ENCODE results near the gene RGS16. TPM values are rescaled to one million over a fixed set of nuclear protein-coding genes. Genes with fewer than 3 reads are reported as not detected.
A peak's percentile ranks its signal among the peaks of the same experiment; 100 is the strongest.

RGS16 gene
- total RNA-seq, 2 donors from 2014 or later: 3.1 to 6.9 TPM

GRCh38 chr1:182589931-182590330, 14.3 kb downstream of the RGS16 start:
- intact Hi-C loops (cut with DNase I): no loop called here
- peak; percentile 61 for DNase-seq (ENCODE audit: low spot score)

- intact Hi-C loops (cut with DNase I): no loop called here
- DNase-seq (ENCODE audit: low spot score): no peak
Observed at GRCh38 chr1:182589520-182589919, 14.7 kb downstream of the RGS16 start.

GRCh38 chr1:182588500-182589396, 15.4 kb downstream of the RGS16 start, which contains the start of gene RNASEL:
Gene RNASEL (minus strand): TSS chr1:182589256. CDS start chr1:182586806, 2,450 bp downstream.
- peak; percentile 91 for DNase-seq (ENCODE audit: low spot score)
- intact Hi-C loops (cut with DNase I): no loop called here

- intact Hi-C loops (cut with DNase I): no loop called here
- DNase-seq (ENCODE audit: low spot score): no peak
Observed at GRCh38 chr1:182587666-182588499, 16.3 kb downstream of the RGS16 start.

- DNase-seq (ENCODE audit: low spot score): no peak
- intact Hi-C loops (cut with DNase I): no loop called here
Observed at GRCh38 chr1:182587093-182587492, 17.1 kb downstream of the RGS16 start.

- DNase-seq (ENCODE audit: low spot score): no peak
Observed at GRCh38 chr1:182586380-182586779, 17.8 kb downstream of the RGS16 start.

GRCh38 chr1:182584746-182585145, 19.4 kb downstream of the RGS16 start:
- intact Hi-C loops (cut with DNase I): no loop called here
- no peak for DNase-seq (ENCODE audit: low spot score)

More at GRCh38 chr1:182586380-182586779, 17.8 kb downstream of the RGS16 start:
- intact Hi-C loops (cut with DNase I): no loop called here

GRCh38 chr1:182580736-182581135, 23.5 kb downstream of the RGS16 start:
- DNase-seq (ENCODE audit: low spot score): no peak
- intact Hi-C loops (cut with DNase I): no loop called here

- intact Hi-C loops (cut with DNase I): no loop called here
- no peak for DNase-seq (ENCODE audit: low spot score)
Observed at GRCh38 chr1:182575540-182576149, 28.5 kb downstream of the RGS16 start.

- DNase-seq (ENCODE audit: low spot score): no peak
- intact Hi-C loops (cut with DNase I): no loop called here
Observed at GRCh38 chr1:182574156-182574555, 30.0 kb downstream of the RGS16 start.

GRCh38 chr1:182570611-182570970, 33.6 kb downstream of the RGS16 start:
- DNase-seq (ENCODE audit: low spot score): no peak
- intact Hi-C loops (cut with DNase I): no loop called here

GRCh38 chr1:182569939-182570610, 34.1 kb downstream of the RGS16 start:
- DNase-seq (ENCODE audit: low spot score): no peak
- intact Hi-C loops (cut with DNase I): no loop called here

- no peak for DNase-seq (ENCODE audit: low spot score)
- intact Hi-C loops (cut with DNase I): no loop called here
Observed at GRCh38 chr1:182568647-182569284, 35.4 kb downstream of the RGS16 start.

- intact Hi-C loops (cut with DNase I): no loop called here
- no peak for DNase-seq (ENCODE audit: low spot score)
Observed at GRCh38 chr1:182567629-182568028, 36.6 kb downstream of the RGS16 start.

GRCh38 chr1:182565537-182565936, 38.7 kb downstream of the RGS16 start:
- DNase-seq (ENCODE audit: low spot score): no peak
- intact Hi-C loops (cut with DNase I): no loop called here

- no peak for DNase-seq (ENCODE audit: low spot score)
Observed at GRCh38 chr1:182564406-182565004, 39.7 kb downstream of the RGS16 start.

GRCh38 chr1:182563095-182563494, 41.1 kb downstream of the RGS16 start:
- no peak for DNase-seq (ENCODE audit: low spot score)
- intact Hi-C loops (cut with DNase I): no loop called here

More at GRCh38 chr1:182564406-182565004, 39.7 kb downstream of the RGS16 start:
- intact Hi-C loops (cut with DNase I): no loop called here

GRCh38 chr1:182561456-182561855, 42.7 kb downstream of the RGS16 start:
- DNase-seq (ENCODE audit: low spot score): no peak
- intact Hi-C loops (cut with DNase I): no loop called here
